ENCODE results near the gene VPS37B. TPM values are rescaled to one million over a fixed set of nuclear protein-coding genes. Genes with fewer than 3 reads are reported as not detected.
A peak's percentile ranks its signal among the peaks of the same experiment; 100 is the strongest.

Gene VPS37B
- total RNA-seq, 1 experiment from 2014 or later = 18.1 TPM

- Mint-ChIP-seq H3K9me3 (no peaks in the 10 kb centered on the region), H3K4me3 (no peak overlapping the region), H3K4me1 (no peaks in the 10 kb centered on the region), H3K36me3 (no peaks in the 10 kb centered on the region), H3K27me3 (ENCODE audit: low read depth) (no peaks in the 10 kb centered on the region), H3K27ac (no peak overlapping the region)
- DNase-seq (ENCODE audit: low spot score) (no peak), ATAC-seq (no peak)
- ChIA-PET CTCF (no interaction called here), POLR2A (no interaction called here)
- TF ChIP-seq ZMAT4 (CRISPR knock-in tag; IDR thresholded peaks at IDR 0.05) = no peak
- no peak for TF ChIP-seq ZNF671 (CRISPR knock-in tag; IDR thresholded peaks at IDR 0.05)
Measured at GRCh38 chr12:122939125-122939524, 43.2 kb upstream of the VPS37B start.

GRCh38 chr12:122937622-122938091 lies 41.7 kb upstream of the VPS37B start:
- DNase-seq (ENCODE audit: low spot score) = no peak
- TF ChIP-seq FOXJ3 (CRISPR knock-in tag; IDR thresholded peaks at IDR 0.05; ENCODE audit: borderline replicate concordance) = no peak
- POLR2A ChIA-PET = no interaction called here
- H3K27me3 Mint-ChIP-seq (ENCODE audit: low read depth) = no peaks in the 10 kb centered on the region
- CTCF ChIA-PET = no interaction called here
- no peaks in the 10 kb centered on the region for H3K9me3 Mint-ChIP-seq
- no peaks in the 10 kb centered on the region for H3K4me1 Mint-ChIP-seq
- H3K4me3 Mint-ChIP-seq = no peak overlapping the region
- H3K27ac Mint-ChIP-seq = no peak overlapping the region
- H3K36me3 Mint-ChIP-seq = no peaks in the 10 kb centered on the region
- ATAC-seq = no peak

- no peaks in the 10 kb centered on the region for H3K27me3 Mint-ChIP-seq (ENCODE audit: low read depth)
- DNase-seq (ENCODE audit: low spot score) = no peak
- CTCF ChIA-PET = interaction anchor here (0.7 to 1.4 kb wide), 4 partner anchors 55 to 142 kb away, joined by 3 to 4 read pairs (median 4); no protein-coding TSS in a partner anchor
- no peak overlapping the region for H3K27ac Mint-ChIP-seq
- H3K4me3 Mint-ChIP-seq = no peak overlapping the region
- no peaks in the 10 kb centered on the region for H3K36me3 Mint-ChIP-seq
- no peaks in the 10 kb centered on the region for H3K4me1 Mint-ChIP-seq
- H3K9me3 Mint-ChIP-seq = no peaks in the 10 kb centered on the region
- peak; percentile 51; the same call in 1 of the 2 replicates for ATAC-seq
- POLR2A ChIA-PET = no interaction called here
- TF ChIP-seq ZNF263 (CRISPR knock-in tag; IDR thresholded peaks at IDR 0.05; ENCODE audit: low read depth) = no peak
- TF ChIP-seq RORB (CRISPR knock-in tag; IDR thresholded peaks at IDR 0.05) = no peak
- TF ChIP-seq ATF1 (CRISPR knock-in tag; IDR thresholded peaks at IDR 0.05) = no peak
- no peak for TF ChIP-seq IRF1 (CRISPR knock-in tag; IDR thresholded peaks at IDR 0.05)
- TF ChIP-seq NFYB (CRISPR knock-in tag; conservative IDR thresholded peaks at IDR 0.05; ENCODE audit: low read depth) = no peak
- no peak for TF ChIP-seq TEAD1 (CRISPR knock-in tag; IDR thresholded peaks at IDR 0.05)
- no peak for TF ChIP-seq HMGXB4 (CRISPR knock-in tag; IDR thresholded peaks at IDR 0.05)
- no peak for TF ChIP-seq E2F4 (CRISPR knock-in tag; IDR thresholded peaks at IDR 0.05; ENCODE audit: borderline replicate concordance, low read depth)
- TF ChIP-seq CBFB (CRISPR knock-in tag; IDR thresholded peaks at IDR 0.05; ENCODE audit: low read depth) = no peak
- no peak for TF ChIP-seq SP1 (CRISPR knock-in tag; conservative IDR thresholded peaks at IDR 0.05)
- no peak for TF ChIP-seq NFE2L1 (CRISPR knock-in tag; IDR thresholded peaks at IDR 0.05)
- no peak for TF ChIP-seq AFF4 (CRISPR knock-in tag; IDR thresholded peaks at IDR 0.05; ENCODE audit: borderline replicate concordance)
- TF ChIP-seq E2F1 (CRISPR knock-in tag; IDR thresholded peaks at IDR 0.05) = no peak
- no peak for TF ChIP-seq OVOL2 (CRISPR knock-in tag; IDR thresholded peaks at IDR 0.05; ENCODE audit: borderline replicate concordance)
- no peak for TF ChIP-seq ZNF423 (CRISPR knock-in tag; IDR thresholded peaks at IDR 0.05)
- TF ChIP-seq ESRRA (CRISPR knock-in tag; IDR thresholded peaks at IDR 0.05; ENCODE audit: borderline replicate concordance) = no peak
- no peak for TF ChIP-seq ZNF138 (CRISPR knock-in tag; conservative IDR thresholded peaks at IDR 0.05)
- TF ChIP-seq ZNF425 (CRISPR knock-in tag; conservative IDR thresholded peaks at IDR 0.05) = no peak
Measured at GRCh38 chr12:122935318-122935717, 39.4 kb upstream of the VPS37B start.
